Activated CD4-positive, alpha-beta T cell treated with anti-CD3 and anti-CD28 coated beads, Interleukin-2, amount 50 U/mL, for 48 hours (primary cell): ENCODE measurements around the gene RIT2.

Source experiments
- DNase-seq, 2 experiments: peaks; one replicate each; pipeline ENCODE4 v3.0.0-alpha.2; 2020

The RIT2 gene

DNA sequence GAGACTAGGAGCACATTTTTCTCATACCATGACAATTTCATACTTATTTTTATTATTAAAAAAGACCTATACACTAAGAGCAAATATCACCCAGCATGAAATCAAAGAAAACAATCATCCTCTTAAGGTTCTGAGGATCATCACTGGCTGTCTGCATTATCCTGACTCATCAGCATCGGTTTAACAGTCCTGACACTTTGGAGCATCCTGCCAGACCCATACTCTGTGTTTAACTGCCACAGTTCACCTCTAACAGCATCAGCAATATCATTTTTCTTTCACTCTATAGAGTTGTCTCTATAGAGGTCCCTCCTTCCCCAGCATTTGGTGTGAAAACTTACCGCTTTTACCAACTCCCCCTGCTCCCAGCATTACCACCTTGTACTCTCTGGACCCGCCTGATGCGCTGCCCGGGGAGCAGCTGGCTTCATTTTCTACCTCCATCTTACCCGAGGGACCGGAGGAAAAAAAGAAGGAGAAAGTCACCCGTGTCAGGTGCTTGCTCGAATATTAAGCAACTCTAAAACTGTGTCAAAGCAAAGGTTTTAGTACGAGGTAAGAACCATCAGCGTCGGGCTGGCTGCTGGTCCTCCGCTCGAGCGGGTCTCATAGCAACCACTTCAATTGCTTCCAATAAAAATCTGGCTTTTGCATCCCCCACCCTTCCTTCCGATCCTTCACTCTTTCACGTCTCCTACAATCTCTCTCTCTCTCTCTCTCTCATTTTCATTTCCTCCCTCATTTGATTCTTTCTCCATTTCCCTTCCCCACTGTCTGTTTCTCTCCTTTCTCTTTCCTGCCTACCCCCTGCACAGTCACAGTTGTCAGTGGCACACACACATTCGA lies at the start of gene RIT2:
RIT2 (minus strand) TSS at position 610 of the 846 bp plus-strand sequence.
- no peak for DNase-seq

DNA sequence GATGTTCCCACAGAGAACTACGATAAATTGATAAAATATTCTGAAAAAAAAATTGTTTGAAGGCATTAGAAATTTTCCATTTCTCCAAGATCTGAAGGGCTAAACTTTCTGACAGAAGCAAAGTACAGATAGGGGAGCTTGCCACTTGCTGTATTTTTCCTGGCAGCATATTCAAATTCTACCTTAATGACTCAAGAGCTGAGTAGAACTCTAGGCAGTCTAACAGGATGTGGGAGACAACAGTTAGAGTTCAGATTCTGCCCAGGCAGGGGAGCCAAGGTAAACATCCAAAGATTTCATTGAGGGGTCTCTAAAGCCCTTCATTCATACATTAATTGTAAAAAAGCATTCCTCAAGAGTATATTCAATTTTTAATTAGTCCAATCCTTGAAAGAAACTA lies 46.0 kb upstream of the RIT2 start:
- no peak for DNase-seq

DNA sequence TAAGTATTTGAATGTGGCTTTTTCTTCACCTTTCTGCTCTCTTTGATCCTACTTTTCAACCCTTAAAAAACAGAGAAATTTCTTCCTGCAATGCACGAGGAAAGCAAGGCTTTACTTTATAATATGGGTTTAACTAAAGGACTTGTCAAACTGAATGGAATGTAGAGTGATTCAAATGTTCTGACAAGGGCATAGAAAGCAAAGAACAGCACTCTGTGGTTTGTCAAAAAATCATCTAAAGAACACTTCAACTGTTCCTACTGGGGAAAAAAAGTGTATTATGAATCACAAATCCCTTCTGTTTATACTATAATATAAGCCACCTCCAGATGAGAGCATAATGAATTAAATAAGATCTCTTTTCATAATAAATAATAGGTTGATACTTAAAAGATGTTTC lies 45.0 kb upstream of the RIT2 start:
- DNase-seq = no peak

DNA sequence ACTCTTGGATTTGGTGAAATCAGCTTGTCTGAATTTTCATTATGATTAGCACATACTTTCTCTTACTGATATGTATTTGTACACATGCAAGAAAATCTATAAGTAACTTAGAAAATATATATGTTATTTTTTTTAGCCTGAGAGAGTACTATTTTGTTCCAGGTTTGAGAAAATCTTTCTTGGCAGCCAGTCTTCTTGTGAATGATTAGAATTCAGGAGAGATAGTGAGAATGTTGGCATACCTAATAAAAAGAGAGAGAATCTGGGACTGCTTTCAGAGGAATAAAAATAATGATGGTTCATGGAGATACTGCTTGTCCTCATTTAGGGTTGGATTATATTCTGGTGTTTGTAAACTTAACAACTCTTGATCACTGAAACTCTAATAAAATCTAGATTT lies 44.4 kb upstream of the RIT2 start:
- DNase-seq = no peak

DNA sequence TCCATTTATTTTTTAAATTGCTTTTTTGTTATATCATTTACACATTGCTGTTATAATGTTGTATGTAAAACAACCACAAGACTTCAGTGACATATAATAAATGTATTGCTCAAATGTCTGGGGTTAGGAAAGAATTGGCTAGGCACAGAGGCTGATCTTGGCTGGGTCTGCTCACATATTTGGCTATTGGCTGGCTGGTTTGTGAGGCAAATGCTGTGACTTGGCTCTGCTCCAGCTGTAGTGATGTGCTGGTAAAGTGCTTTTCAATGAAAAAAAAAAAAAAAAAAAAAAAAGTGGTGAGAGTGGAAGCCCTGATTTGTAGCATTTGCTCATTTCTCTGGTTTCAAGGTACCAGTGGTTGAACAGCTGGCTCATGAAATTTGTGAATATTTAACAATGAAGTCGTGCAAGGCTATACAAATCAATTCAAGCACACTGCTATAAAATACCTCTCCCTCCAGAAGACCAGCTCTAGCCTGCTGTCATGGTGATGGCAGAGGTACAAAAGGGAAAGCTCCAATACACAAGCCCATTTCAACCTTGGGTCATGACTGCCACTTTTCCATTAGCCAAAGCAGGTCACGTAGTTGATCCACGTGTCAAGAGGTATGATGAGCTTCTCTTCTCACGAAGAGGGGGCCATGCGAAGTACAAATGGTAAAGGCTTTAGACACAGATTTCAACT lies 43.7 kb upstream of the RIT2 start:
- no peak for DNase-seq

DNA sequence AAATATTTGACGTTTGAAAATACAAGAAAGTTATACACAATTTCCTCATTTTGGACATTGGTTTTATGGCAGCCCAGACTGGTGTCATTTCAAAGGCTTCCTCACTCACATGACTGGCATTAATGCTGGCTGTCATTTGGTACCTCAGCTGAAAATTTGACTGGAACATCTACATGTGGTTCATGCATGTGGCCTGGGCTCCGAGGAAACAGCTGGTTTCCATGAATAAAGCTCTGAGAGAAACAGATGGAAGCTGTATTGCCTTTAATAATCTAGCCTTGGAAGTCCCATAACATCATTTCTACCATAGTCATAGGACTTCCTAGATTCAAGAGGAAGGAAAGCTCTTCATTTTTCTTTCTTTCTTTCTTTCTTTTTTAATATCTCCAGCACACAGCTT lies 42.9 kb upstream of the RIT2 start:
- no peak for DNase-seq

DNA sequence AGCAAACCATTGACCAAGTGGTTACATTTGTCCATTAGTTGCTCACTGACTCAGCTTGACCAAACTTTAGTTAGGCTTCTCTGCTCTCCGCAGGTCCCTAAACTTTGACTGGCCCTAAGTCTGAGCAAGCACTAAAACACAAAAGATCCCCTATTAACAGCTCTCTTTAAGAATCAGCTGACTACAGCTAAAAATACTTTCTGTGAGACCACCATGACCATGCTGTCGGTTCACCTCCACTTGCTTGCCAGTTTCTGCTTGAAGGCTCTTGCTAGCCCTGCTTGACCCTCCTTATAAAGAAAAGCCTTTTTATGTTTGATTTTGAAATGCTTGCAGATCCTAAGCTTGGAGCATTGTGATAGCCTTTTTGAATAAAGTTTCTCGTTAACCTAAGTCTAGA lies 40.4 kb upstream of the RIT2 start:
- DNase-seq = no peak

DNA sequence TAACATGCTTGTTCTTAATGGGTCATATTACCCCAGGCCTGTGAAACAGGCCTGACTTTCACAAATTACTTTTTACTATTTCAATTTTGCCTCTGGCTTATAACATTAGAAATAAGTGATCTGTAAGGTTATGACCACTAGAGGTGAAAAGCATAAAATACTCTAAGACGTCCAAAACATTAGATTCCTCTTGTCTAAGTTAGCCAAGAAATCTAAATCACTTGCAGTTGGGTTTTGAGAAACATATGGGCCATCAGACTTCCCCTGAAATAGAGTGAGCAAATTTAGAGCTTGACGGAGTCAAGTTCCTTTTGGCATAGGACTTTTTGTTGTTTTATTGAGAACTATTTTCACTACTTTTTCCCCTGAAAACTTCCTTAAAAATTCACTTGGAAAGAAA lies 32.7 kb upstream of the RIT2 start:
- DNase-seq = no peak

DNA sequence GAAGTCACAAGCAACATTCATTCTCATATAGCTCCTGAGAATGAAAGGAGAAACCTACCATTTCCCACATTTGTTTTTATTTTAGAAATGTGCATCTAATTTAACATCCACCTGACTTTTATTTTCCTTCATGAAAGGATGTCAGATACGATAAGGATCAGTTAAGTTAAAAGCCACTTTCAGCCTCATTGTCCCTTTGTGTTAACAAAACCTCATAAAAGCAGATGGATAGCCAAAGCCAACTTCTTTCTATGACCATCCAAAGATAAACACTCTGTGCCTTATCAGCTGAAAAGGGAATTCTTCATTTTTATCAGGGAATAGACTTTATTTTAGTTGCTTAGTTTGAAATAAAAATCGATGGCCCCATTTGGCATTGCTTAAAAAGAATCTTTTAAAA lies 25.7 kb upstream of the RIT2 start:
- DNase-seq = no peak

DNA sequence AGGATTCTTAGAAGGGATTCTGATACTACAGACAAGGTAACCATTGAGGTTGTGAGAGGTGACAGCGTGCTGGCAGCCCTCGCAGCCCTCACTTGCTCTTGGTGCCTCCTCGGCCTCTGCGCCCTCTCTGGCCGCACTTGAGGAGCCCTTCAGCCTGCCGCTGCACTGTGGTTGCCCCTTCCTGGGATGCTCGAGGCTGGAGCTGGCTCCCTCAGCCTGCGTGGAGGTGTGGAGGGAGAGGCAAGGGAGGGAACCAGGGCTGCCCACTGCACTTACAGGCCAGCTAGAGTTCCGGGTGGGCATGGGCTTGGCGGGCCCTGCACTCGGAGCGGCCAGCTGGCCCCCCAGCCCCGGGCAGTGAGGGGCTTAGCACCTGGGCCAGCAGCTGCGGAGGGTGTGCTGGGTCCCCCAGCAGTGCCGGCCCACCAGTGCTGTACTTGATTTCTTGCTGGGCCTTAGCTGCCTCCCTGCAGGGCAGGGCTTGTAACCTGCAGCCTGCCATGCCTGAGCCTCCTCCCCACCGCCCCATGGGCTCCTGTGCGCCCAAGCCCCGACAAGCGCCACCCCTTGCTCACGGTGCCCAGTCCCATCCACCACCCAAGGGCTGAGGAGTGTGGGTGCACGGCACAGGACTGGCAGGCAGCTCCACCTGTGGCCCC lies 23.9 kb upstream of the RIT2 start:
- no peak for DNase-seq

DNA sequence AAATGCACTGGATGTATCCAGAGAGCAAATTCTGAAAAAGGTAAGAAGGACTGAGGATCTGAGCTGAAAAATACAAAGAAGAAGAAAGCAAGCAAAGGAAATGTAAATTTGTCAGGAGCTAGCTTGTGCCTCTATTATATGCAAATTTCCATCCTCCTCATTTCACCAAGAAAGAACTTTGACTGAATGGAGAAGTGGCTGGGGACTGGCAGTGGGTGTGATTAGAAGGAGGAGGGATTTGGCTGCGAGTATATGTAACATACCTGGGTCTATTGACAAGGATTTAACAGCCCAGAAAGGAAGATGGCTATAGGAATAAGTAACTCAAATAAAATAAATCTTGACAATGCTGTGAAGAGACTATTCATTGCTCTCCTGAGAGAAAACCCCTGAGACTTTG lies 19.4 kb upstream of the RIT2 start:
- no peak for DNase-seq

DNA sequence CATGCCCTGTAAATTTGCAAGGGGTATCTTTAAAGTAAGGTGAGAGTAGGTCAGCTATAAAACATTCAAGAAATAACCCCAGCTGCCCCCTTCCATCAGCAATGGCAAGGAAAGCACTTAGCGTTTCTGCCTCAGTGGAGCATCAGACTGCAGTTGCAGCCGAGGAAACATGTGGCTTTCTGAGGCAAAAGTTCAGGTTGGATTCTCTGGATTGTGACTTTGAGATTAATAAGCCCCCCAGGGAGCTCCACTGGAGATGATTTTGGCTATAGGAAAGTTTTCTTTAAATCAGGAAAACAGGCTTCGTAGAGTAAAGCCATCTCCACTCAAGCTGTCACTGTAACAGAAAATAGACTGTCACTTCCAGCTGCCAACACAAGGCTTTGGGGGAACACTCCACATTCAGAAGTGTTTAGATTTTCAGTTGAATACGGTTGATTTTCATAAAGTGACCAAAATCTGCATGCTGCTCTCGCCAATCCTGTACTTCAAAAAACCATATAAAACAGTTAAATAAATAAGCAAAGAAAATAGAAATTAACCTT lies 15.3 kb upstream of the RIT2 start:
- DNase-seq = no peak

DNA sequence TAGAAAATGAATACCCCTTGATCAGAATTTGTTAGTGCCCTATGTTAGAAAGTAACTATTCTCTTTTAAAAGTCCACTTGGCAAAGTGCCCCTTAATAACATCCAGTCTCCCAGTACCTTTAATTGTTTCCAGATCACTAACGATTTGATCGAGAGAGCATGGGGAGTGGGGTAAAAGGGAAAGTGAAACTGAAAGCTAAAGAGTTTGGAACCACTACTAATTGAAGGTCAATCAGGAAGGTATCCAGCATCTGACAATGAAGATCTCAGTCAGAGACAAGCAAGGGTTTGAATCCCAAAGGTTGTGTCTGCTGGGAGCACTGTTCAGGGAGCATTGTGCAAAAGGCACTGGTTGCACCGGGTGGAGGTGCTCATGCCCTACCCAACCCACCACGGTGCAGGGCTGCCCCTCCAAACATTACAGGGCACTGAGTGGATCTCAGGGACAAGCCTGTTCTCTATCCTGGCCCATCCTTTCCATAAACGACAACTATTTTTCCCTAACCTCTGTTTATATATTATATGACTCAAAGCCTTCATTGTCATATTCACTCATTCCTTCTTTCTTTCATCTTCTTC lies 14.6 kb upstream of the RIT2 start:
- DNase-seq = no peak

DNA sequence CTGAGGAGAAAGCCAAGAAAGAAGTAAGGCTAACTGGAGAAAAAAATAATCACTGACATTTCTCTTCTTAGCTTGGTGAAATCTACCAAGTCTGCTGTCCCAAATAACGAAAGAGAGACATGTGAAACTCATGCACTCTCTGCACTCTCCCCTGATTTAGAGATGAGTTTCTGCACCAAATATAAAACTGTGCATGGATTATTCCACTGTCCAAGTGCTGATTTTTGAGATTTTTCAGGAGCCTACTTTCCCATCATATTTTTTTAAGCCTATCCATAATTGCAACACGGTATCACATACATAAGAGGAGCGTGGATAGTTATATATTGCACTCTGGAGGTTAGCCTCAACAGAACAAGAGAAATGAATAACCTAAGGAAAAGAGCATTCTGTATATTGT lies 10.0 kb upstream of the RIT2 start:
- no peak for DNase-seq

DNA sequence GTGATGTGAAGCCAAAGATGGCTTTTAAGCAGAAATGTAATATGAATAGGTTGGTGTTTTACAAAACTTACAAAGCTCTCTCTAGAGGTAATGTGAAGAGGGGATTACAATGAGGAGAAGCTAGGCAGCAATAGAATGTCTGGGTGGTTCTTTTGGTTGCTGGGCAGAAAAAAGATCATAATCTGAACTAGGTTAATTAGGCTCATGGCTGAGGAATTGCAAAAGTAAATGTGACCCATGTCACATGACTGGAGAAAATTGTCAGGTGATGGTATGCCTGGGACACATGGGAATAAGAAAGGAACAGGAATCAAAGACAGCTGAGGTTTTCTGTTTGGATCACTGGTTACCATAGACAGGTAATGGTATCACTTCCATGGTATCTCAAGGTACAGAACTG lies 7.5 kb upstream of the RIT2 start:
- DNase-seq = no peak

DNA sequence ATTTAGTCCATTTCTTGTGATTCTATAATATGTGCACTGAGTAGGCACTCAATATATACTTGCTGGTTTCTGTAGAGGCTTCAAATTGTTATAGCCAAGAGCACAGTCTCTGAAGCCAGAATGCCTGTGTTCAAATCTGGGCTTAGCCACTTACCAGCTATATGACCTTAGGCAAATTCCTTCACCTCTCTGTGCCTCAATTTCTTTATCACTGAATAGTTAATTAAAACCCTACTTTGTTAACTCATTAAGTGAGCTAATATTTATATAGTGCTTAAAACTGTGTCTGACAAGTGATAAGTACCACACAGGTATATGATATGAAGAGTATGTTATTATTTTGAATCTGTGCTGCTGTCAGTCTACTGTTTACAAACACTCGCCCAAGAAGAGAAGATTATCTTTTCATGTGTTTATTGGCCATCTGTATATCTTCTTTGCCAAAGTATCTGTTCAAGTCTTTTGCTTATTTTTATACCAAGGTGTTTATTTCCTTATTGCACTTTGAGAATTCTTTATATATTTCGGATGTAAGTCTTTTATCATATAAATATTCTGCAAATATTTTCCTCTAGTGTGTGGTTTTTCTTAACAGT lies 1.3 kb upstream of the RIT2 start:
- no peak for DNase-seq

DNA sequence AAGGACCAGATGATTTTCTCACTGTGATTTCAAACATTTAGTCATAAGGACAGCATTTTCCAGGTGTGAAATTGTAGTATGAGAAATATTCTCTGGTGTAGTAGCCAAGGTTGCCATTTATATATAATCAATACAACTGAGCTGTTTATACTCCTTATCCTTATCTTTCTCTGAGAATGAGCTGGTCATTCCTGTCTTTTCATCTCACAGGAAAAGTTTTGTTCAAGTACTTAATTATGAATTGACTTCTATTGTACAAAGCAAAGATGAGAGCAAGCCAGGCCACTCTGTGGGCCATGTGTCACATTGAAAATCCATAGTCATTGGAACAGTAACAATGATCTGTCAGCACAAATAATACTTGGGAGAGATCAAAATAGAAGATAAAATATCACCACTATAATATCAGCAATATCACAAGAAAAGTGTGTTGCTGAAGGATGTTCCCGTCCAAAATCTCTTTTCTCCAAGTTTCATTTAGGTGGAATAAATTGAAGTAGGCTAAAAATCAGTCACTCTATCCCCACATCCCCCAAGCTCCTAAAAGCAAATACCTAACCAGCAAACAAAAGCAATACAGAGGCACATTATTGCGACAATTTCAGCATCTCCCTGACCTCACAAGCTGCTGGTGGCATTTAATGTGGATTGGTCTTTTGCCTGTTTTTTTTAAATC lies 2.1 kb downstream of the RIT2 start:
- DNase-seq = no peak

DNA sequence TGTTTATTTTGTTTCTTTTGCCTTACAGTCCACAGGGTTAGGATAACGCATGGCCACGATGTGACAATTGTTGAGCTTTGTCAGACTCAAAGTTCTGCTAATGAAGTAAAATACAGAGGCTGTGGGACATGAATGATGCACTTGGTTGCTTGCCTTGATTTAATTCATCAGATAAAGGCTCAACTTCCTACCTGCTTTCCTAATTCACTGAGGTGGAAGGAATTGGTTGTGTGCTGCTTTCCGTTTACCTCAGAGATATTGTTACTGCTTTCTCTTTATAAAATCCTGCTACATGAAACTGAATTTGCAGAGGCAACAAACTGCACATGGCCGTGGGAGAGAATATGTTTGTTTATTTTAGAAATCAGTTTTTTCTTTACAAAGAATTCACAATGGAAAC lies 6.6 kb downstream of the RIT2 start:
- DNase-seq = no peak

DNA sequence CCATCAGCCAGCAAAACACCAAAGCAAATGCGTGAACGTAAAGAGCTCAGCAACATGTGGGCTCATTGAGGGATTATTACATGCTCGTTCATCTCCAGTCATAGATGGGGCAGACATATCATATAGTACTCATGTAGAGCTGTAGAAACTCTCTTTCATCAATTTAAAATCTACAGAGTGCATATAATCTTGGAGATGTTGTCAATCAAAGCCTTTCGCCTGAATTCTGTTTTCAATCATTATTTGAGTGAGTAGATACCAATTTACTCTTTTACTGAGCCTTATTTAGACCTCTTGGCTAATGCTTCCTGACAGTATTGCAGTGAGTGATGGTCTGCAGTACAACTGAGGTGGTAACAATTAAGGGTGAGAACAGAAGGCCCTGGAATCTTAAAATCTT lies 7.0 kb downstream of the RIT2 start:
- DNase-seq = no peak

DNA sequence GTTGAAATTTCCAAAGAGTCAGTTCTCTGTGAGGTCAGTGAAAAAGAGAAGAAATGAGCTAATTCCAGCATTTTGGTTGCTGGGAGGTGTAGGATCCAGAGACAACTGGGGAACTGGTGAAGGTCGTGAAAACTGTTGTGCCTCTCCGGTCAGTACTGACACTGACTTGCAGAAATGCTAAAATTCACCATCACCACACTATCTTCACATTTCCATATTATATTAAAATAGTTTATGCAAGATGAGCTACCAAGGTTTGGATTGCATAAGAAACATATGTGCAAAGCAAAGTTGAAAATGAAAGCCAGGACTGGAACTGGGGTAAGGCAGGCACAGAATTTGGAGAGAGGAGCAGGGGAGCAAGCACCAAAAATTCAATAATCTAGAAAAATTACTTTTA lies 21.8 kb downstream of the RIT2 start:
- no peak for DNase-seq

DNA sequence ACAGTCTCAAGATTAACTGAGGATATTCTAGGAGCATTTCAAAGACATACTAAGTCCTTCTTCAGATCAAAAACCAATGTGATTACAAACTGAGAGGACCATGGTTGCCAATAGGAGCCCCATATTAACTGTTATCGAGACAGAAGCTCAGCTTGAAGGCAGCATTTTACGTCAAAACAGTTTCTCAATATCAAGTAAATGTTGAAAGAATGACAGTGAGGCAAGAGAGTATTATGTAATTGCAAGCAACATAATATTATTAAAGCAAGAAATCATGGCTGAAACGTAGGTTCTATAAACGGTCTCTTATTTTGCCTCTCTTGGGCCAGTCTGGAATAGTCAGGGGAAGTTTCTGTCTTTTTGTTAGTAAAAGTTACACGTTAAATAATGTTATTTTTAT lies 22.9 kb downstream of the RIT2 start:
- DNase-seq = no peak

DNA sequence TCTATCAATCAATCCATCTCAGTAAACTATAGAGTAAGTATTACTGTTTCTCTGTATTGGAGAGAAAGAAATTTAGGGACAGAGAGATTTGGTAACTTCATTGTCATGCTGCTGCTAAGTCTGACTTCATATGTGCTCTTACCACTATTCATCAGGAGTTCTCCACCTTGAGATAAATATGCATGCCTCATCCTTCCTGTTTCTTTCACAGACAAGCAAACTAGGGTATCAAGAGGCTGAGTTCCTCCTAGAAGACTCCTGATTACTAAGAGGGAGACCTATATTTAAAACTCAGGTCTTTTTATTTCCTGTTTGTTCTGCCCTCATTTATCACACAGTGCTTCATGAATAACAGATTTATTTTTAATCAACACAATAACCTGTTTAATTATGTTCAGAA lies 34.1 kb downstream of the RIT2 start:
- DNase-seq = no peak

DNA sequence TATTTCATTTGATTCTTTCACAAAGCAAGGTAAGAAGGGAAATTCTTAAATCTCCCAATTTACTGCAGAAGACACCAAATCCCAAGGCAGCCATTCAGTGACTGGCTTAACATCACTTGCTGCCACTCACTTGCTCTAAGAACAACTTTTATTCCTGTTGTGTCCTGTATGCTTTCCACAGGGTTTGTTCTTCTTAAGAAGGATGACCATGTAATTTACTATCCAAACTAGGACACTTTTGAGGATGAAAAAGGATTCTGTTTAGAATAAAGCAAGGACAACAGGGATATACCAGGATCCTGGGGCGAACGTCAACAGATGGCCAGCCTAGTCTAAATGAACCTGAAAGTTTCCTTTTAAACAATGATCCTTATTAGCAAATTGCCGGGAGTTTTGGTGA lies 34.8 kb downstream of the RIT2 start:
- DNase-seq = no peak
